ENCODE measurements around the gene CRTC1.

DNA sequence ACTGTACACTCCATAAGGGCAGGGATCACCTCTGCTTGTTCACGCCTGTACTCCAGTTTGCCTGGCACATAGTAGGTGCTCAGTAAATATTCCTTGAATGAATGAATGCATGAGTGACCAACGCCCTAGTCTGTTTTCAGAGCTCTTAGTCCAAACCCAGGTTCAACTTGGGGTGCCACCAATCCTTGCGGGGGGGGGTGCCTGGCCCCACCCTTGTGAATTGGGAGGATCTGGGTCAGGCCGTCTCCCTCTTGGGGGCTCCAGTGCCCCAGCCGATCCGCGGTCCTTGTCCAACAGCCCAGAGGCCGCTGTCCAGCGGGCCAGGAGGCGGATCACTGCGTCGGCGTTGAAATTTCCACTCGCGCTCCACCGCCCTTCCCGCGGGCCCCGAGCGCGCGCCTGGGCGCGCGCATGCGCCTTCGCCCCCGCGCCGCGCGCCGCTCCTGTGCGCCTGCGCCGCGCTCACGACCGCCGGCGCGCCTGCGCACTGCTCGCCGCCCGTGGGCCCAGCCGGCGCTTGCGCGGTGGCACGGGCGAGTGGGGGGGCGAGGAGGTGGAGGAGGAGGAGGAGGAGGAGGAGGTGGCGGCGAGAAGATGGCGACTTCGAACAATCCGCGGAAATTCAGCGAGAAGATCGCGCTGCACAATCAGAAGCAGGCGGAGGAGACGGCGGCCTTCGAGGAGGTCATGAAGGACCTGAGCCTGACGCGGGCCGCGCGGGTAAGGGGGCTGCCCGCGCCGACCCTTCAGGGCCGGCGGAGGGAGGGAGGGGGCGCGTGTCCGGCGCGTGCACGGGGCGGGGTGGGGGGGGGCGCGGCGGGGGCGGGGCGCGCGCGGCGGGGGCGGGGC, at the start of gene CRTC1:
- TF ChIP-seq, protein P1, sequence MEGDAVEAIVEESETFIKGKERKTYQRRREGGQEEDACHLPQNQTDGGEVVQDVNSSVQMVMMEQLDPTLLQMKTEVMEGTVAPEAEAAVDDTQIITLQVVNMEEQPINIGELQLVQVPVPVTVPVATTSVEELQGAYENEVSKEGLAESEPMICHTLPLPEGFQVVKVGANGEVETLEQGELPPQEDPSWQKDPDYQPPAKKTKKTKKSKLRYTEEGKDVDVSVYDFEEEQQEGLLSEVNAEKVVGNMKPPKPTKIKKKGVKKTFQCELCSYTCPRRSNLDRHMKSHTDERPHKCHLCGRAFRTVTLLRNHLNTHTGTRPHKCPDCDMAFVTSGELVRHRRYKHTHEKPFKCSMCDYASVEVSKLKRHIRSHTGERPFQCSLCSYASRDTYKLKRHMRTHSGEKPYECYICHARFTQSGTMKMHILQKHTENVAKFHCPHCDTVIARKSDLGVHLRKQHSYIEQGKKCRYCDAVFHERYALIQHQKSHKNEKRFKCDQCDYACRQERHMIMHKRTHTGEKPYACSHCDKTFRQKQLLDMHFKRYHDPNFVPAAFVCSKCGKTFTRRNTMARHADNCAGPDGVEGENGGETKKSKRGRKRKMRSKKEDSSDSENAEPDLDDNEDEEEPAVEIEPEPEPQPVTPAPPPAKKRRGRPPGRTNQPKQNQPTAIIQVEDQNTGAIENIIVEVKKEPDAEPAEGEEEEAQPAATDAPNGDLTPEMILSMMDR (IDR thresholded peaks at IDR 0.05; ENCODE audit: low read depth, low read length, poor library complexity, severe bottlenecking) = no peak
- no peak for TF ChIP-seq EZH2phosphoT487 (IDR thresholded peaks at IDR 0.05; ENCODE audit: borderline replicate concordance, low read length)

Data from DOHH2 (cell line).